GM10248 (cell line): Measurements from ENCODE around the gene KLHDC4.
"Not testable (repeated sequence)": the region's sequence is repeated elsewhere in the genome, so short reads cannot be mapped to it uniquely, and the experiment has no call there.

Source experiments
- CTCF ChIA-PET: fragments of 300-600 bp; sonication (Branson Sonifier 250); formaldehyde crosslinking; extraction: SDS; loops from one replicate; lab custom pipeline; 2021; ENCODE audit warnings: antibody characterized with exemption; lab: Yijun Ruan, JAX
- POLR2A ChIA-PET: fragments of 350-650 bp; sonication (Branson Sonifier 250); formaldehyde crosslinking; extraction: SDS; loops from one replicate; lab custom pipeline; 2020; ENCODE audit warnings: antibody characterized with exemption; lab: Yijun Ruan, JAX
- DNase-seq: peaks from one replicate; pipeline ENCODE4 v3.0.0; 2012; ENCODE audit errors: extremely low spot score
- CTCF ChIP-seq: IDR thresholded peaks from 2 replicates; pipeline ENCODE4 v1.5.1; 2012; ENCODE audit warnings: mild to moderate bottlenecking, low read depth; ENCODE audit errors: extremely low read depth, missing control alignments, control extremely low read depth

KLHDC4 gene

GRCh38 chr16:87789437-87790291, 23.9 kb upstream of the KLHDC4 start:
- no peak for DNase-seq
- no peak for TF ChIP-seq CTCF
- ChIA-PET POLR2A (no interaction called here), CTCF (interaction anchor here (1.0 to 2.8 kb wide), 3 partner anchors 9 to 21 kb away, joined by 3 to 29 read pairs (median 9); no protein-coding TSS in a partner anchor)

GRCh38 chr16:87788730-87789436, 23.1 kb upstream of the KLHDC4 start:
- POLR2A ChIA-PET, DNase-seq: not testable (repeated sequence)
- CTCF ChIA-PET, result interaction anchor here (1.4 to 2.8 kb wide), 4 partner anchors 9 to 83 kb away, joined by 5 to 29 read pairs (median 10); no protein-coding TSS in a partner anchor

- POLR2A ChIA-PET, DNase-seq: not testable (repeated sequence)
- CTCF ChIA-PET, result interaction anchor here (0.9 to 1.4 kb wide), 3 partner anchors 8 to 84 kb away, joined by 4 to 10 read pairs (median 5); no protein-coding TSS in a partner anchor
These were observed 21.8 kb upstream of the KLHDC4 start for GRCh38 chr16:87787451-87788091.

- TF ChIP-seq CTCF, result no peak
- CTCF ChIA-PET, result interaction anchor here (1.4 to 8.2 kb wide), 2 partner anchors 65 to 84 kb away, joined by 3 to 236 read pairs; partner anchors contain the start of gene SLC7A5
These were observed 19.0 kb upstream of the KLHDC4 start for GRCh38 chr16:87784812-87785211.

GRCh38 chr16:87782033-87782432, 16.2 kb upstream of the KLHDC4 start:
- CTCF ChIA-PET, result interaction anchor here (1.2 to 8.2 kb wide), 9 partner anchors 8 to 126 kb away, joined by 3 to 236 read pairs (median 53); partner anchors contain the start of gene SLC7A5
- POLR2A ChIA-PET, result no interaction called here
- DNase-seq, result no peak
- TF ChIP-seq CTCF, result no peak

More at GRCh38 chr16:87784812-87785211, 19.0 kb upstream of the KLHDC4 start:
- no peak for DNase-seq
- POLR2A ChIA-PET, result no interaction called here

- CTCF ChIA-PET, result interaction anchor here (0.8 to 8.2 kb wide), 20 partner anchors 10 to 456 kb away, joined by 3 to 236 read pairs (median 18); partner anchors contain the start of gene SLC7A5
- DNase-seq, result peak; percentile 59
- POLR2A ChIA-PET, result interaction anchor here (0.6 to 1.6 kb wide), 6 partner anchors 30 to 764 kb away, joined by 3 to 6 read pairs (median 6); partner anchors contain the start of gene SLC7A5
These were observed 14.7 kb upstream of the KLHDC4 start for GRCh38 chr16:87780385-87780989.

More at GRCh38 chr16:87780385-87780989, 14.7 kb upstream of the KLHDC4 start:
- peak; percentile 8 for TF ChIP-seq CTCF
